Panc1 (cell line): ENCODE measurements around the gene SENP7.
"Not testable (repeated sequence)": the region's sequence is repeated elsewhere in the genome, so short reads cannot be mapped to it uniquely, and the experiment has no call there.

Source experiments
- SIN3A ChIP-seq: IDR thresholded peaks from 2 replicates; pipeline ENCODE4 v1.6.1; 2012; ENCODE audit warnings: low read depth, mild to moderate bottlenecking, low read length, moderate library complexity, borderline replicate concordance; ENCODE audit not compliant: insufficient read depth
- TF ChIP-seq, protein P1 (sequence below): fragments of 450-650 bp; IDR thresholded peaks from 2 replicates; pipeline ENCODE4 v1.5.1; 2017; ENCODE audit warnings: mild to moderate bottlenecking

DNA sequence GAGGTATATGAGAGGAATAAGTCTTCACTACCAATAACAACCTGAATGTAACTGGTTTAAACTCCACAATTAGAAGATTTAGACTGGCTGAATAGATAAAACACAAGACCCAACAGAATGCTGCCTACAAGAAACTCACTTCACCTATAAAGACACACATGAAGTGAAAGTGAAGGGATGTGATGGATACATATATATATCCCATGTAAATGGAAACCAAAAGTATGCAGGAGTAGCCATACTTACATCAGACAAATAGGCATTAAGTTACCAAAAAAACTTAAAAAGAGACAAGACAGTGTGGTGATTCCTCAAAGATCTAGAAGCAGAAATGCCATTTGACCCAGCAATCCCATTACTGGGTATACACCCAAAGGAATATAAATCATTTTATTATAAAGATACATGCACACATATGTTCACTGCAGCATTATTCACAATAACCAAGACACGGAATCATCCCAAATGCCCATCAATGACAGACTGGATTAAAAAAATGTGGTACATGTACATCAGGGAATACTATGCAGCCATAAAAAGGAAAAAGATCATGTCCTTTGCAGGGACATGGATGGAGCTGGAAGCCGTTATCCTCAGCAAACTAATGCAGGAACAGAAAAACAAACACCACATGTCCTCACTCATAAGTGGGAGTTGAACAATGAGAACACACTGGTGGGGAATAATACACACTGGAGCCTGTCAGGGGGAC, 38.0 kb downstream of the SENP7 start:
- TF ChIP-seq, protein P1, sequence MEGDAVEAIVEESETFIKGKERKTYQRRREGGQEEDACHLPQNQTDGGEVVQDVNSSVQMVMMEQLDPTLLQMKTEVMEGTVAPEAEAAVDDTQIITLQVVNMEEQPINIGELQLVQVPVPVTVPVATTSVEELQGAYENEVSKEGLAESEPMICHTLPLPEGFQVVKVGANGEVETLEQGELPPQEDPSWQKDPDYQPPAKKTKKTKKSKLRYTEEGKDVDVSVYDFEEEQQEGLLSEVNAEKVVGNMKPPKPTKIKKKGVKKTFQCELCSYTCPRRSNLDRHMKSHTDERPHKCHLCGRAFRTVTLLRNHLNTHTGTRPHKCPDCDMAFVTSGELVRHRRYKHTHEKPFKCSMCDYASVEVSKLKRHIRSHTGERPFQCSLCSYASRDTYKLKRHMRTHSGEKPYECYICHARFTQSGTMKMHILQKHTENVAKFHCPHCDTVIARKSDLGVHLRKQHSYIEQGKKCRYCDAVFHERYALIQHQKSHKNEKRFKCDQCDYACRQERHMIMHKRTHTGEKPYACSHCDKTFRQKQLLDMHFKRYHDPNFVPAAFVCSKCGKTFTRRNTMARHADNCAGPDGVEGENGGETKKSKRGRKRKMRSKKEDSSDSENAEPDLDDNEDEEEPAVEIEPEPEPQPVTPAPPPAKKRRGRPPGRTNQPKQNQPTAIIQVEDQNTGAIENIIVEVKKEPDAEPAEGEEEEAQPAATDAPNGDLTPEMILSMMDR: not testable (repeated sequence)
- TF ChIP-seq SIN3A: not testable (repeated sequence)
